Transverse colon (tissue), 4 donors: ENCODE measurements around the gene NR4A2.

ENCODE experiments used
- CTCF ChIP-seq, 5 experiments: fragments of 200-600 bp in 3 of 5; fragments of 450-650 bp in 2 of 5; sonication (generic) in 3 of 5; IDR thresholded peaks; 1 replicate in 2 of 5; 2 replicates in 3 of 5; pipeline ENCODE4 v1.5.1; 2016 to 2017; ENCODE audit warnings: antibody characterized with exemption in 5 of 5, inconsistent platforms in 3 of 5, mild to moderate bottlenecking in 2 of 5, moderate library complexity in 1 of 5
- EP300 ChIP-seq: sonication (generic); formaldehyde crosslinking; IDR thresholded peaks from one replicate; pipeline ENCODE4 v1.6.1; 2017; ENCODE audit warnings: antibody characterized with exemption, low read depth
- POLR2A ChIP-seq: fragments of 450-650 bp; IDR thresholded peaks from one replicate; pipeline ENCODE4 v1.6.1; 2016; ENCODE audit warnings: antibody characterized with exemption, mild to moderate bottlenecking, moderate library complexity
- POLR2AphosphoS5 ChIP-seq, 3 donors: sonication (generic); formaldehyde crosslinking; IDR thresholded peaks; one replicate each; pipeline ENCODE4 v1.6.1; 2016; ENCODE audit warnings: antibody characterized with exemption in 3 of 3

GRCh38 chr2:156340804-156341451, 8.4 kb upstream of the NR4A2 start:
- TF ChIP-seq CTCF (IDR thresholded peaks at IDR 0.05) (no peak), EP300 (no peak), POLR2A (no peak), POLR2AphosphoS5 (IDR thresholded peaks at IDR 0.05) (no peak)
